GM19193 (cell line): ENCODE data around the gene ZBTB24.

Source experiments
- POLR2A ChIP-seq: IDR thresholded peaks from 4 replicates; pipeline ENCODE4 v1.6.1; 2011; ENCODE audit not compliant: insufficient read depth, insufficient read length; ENCODE audit errors: extremely low read depth

Gene ZBTB24

GRCh38 chr6:109434456-109434855 is 48.6 kb downstream of the ZBTB24 start:
- TF ChIP-seq POLR2A = no peak

- no peak for TF ChIP-seq POLR2A
These were observed 53.5 kb downstream of the ZBTB24 start for GRCh38 chr6:109429496-109429895.

- no peak for TF ChIP-seq POLR2A
These were observed 54.0 kb downstream of the ZBTB24 start for GRCh38 chr6:109428889-109429477.

GRCh38 chr6:109424946-109425345 is 58.1 kb downstream of the ZBTB24 start:
- no peak for TF ChIP-seq POLR2A

GRCh38 chr6:109421184-109421583 is 61.8 kb downstream of the ZBTB24 start:
- no peak for TF ChIP-seq POLR2A

- no peak for TF ChIP-seq POLR2A
These were observed 62.3 kb downstream of the ZBTB24 start for GRCh38 chr6:109420751-109421150.

- no peak for TF ChIP-seq POLR2A
These were observed 65.4 kb downstream of the ZBTB24 start for GRCh38 chr6:109417646-109418045.
